Measurements from ENCODE around the gene SHB.

Gene SHB

GRCh38 chr9:38088006-38088925 lies 19.2 kb upstream of the SHB start:
- DNase-seq (ENCODE audit: low read depth, low spot score) = no peak

GRCh38 chr9:38086496-38086895 lies 17.5 kb upstream of the SHB start:
- no peak for DNase-seq (ENCODE audit: low read depth, low spot score)

- no peak for DNase-seq (ENCODE audit: low read depth, low spot score)
Measured at GRCh38 chr9:38085308-38085707, 16.3 kb upstream of the SHB start.

GRCh38 chr9:38084556-38084880 lies 15.5 kb upstream of the SHB start:
- no peak for DNase-seq (ENCODE audit: low read depth, low spot score)

GRCh38 chr9:38083858-38084555 lies 15.0 kb upstream of the SHB start:
- no peak for DNase-seq (ENCODE audit: low read depth, low spot score)

GRCh38 chr9:38082446-38083287 lies 13.6 kb upstream of the SHB start:
- no peak for DNase-seq (ENCODE audit: low read depth, low spot score)

GRCh38 chr9:38081356-38082108 lies 12.5 kb upstream of the SHB start:
- no peak for DNase-seq (ENCODE audit: low read depth, low spot score)

GRCh38 chr9:38079461-38080031 lies 10.5 kb upstream of the SHB start:
- DNase-seq (ENCODE audit: low read depth, low spot score) = no peak

GRCh38 chr9:38075272-38075671 lies 6.2 kb upstream of the SHB start:
- DNase-seq (ENCODE audit: low read depth, low spot score) = no peak

GRCh38 chr9:38074441-38074961 lies 5.5 kb upstream of the SHB start:
- no peak for DNase-seq (ENCODE audit: low read depth, low spot score)

GRCh38 chr9:38073882-38074281 lies 4.9 kb upstream of the SHB start:
- no peak for DNase-seq (ENCODE audit: low read depth, low spot score)

GRCh38 chr9:38071470-38072134 lies 2.6 kb upstream of the SHB start:
- DNase-seq (ENCODE audit: low read depth, low spot score) = no peak

GRCh38 chr9:38067859-38068681 lies 957 bp downstream of the SHB start:
- DNase-seq (ENCODE audit: low read depth, low spot score) = no peak

GRCh38 chr9:38066914-38067858 lies 1.8 kb downstream of the SHB start:
- DNase-seq (ENCODE audit: low read depth, low spot score) = no peak

GRCh38 chr9:38066197-38066913 lies 2.7 kb downstream of the SHB start:
- DNase-seq (ENCODE audit: low read depth, low spot score) = no peak

GRCh38 chr9:38065369-38066075 lies 3.5 kb downstream of the SHB start:
- DNase-seq (ENCODE audit: low read depth, low spot score) = no peak

- no peak for DNase-seq (ENCODE audit: low read depth, low spot score)
Measured at GRCh38 chr9:38064842-38065368, 4.1 kb downstream of the SHB start.
